IMR-90 (cell line): ENCODE measurements around the gene AKIRIN2. TPM values are rescaled to one million over a fixed set of nuclear protein-coding genes. Genes with fewer than 3 reads are reported as not detected.
A peak's percentile ranks its signal among the peaks of the same experiment; 100 is the strongest.
"Not testable (repeated sequence)": the region's sequence is repeated elsewhere in the genome, so short reads cannot be mapped to it uniquely, and the experiment has no call there.

Source experiments
- ATAC-seq: fragments of 200-7000 bp; cut with Tn5 transposase; 2 replicates; pipeline ENCODE4 v1.9.1; 2020; ENCODE audit warnings: low read depth, mild to moderate bottlenecking, moderate library complexity
- BruUV-seq: library from RNA; stranded (reverse); fragments of 400-500 nt; replicated peaks from 2 replicates; lab custom pipeline; 2021; lab: Mats Ljungman, UMichigan
- CTCF ChIA-PET: fragments of 300-600 bp; formaldehyde crosslinking; extraction: SDS; loops from one replicate; lab custom pipeline; 2021; ENCODE audit warnings: antibody characterized with exemption; lab: Yijun Ruan, JAX
- POLR2A ChIA-PET: fragments of 300-600 bp; sonication (Branson Sonifier 250); formaldehyde crosslinking; loops from one replicate; lab custom pipeline; 2022; ENCODE audit warnings: antibody characterized with exemption; ENCODE audit not compliant: unreplicated experiment; lab: Charles Lee
- DNase-seq: peaks from one replicate; pipeline ENCODE4 v3.0.0; 2013
- H2AFZ ChIP-seq: replicated peaks from 2 replicates; pipeline ENCODE3; 2013; ENCODE audit warnings: low read length, mild to moderate bottlenecking; ENCODE audit not compliant: poor library complexity
- H2AK5ac ChIP-seq: 2 replicates; pipeline ENCODE4 v1.6.1; 2013; ENCODE audit warnings: low read depth, low read length, inconsistent platforms
- H2AK9ac ChIP-seq: replicated peaks from 2 replicates; pipeline ENCODE3; 2013; ENCODE audit warnings: mild to moderate bottlenecking, low read depth, low read length, moderate library complexity; ENCODE audit not compliant: poor library complexity
- H2BK120ac ChIP-seq: 2 replicates; pipeline ENCODE4 v1.6.1; 2013; ENCODE audit warnings: low read depth, low read length, inconsistent platforms
- H2BK15ac ChIP-seq: 3 replicates; pipeline ENCODE4 v1.6.1; 2013; ENCODE audit warnings: low read depth, low read length, inconsistent platforms
- H2BK20ac ChIP-seq: 2 replicates; pipeline ENCODE4 v1.6.1; 2013; ENCODE audit warnings: low read depth, mild to moderate bottlenecking, inconsistent platforms, low read length, moderate library complexity
- H2BK5ac ChIP-seq: 2 replicates; pipeline ENCODE4 v1.6.1; 2013; ENCODE audit warnings: mild to moderate bottlenecking, low read depth, low read length, inconsistent platforms; ENCODE audit not compliant: poor library complexity, severe bottlenecking
- H3K14ac ChIP-seq: replicated peaks from 2 replicates; pipeline ENCODE4 v1.6.1; 2013; ENCODE audit warnings: low read depth, low read length, inconsistent platforms
- H3K18ac ChIP-seq: 2 replicates; pipeline ENCODE4 v1.6.1; 2013; ENCODE audit warnings: low read depth, low read length, control low read depth
- H3K23ac ChIP-seq: 2 replicates; pipeline ENCODE4 v1.6.1; 2013; ENCODE audit warnings: low read depth, low read length, inconsistent platforms
- H3K27ac ChIP-seq: 2 replicates; pipeline ENCODE4 v1.5.1; 2013; ENCODE audit warnings: mild to moderate bottlenecking, control low read depth, low read length; ENCODE audit not compliant: insufficient read depth
- H3K27me3 ChIP-seq: 2 replicates; pipeline ENCODE4 v1.6.1; 2013; ENCODE audit warnings: low read length; ENCODE audit not compliant: control insufficient read depth, insufficient read depth
- H3K36me3 ChIP-seq: 2 replicates; pipeline ENCODE4 v1.6.1; 2013; ENCODE audit warnings: low read length, mixed read lengths; ENCODE audit not compliant: control insufficient read depth, insufficient read depth
- H3K4ac ChIP-seq: 2 replicates; pipeline ENCODE4 v1.6.1; 2013; ENCODE audit warnings: low read depth, low read length, inconsistent platforms
- H3K4me1 ChIP-seq: 2 replicates; pipeline ENCODE4 v1.6.1; 2013; ENCODE audit warnings: low read length, mixed read lengths; ENCODE audit not compliant: control insufficient read depth, insufficient read depth
- H3K4me2 ChIP-seq: 2 replicates; pipeline ENCODE4 v1.6.1; 2013; ENCODE audit warnings: low read depth, mild to moderate bottlenecking, control low read depth, low read length, moderate library complexity
- H3K4me3 ChIP-seq: 2 replicates; pipeline ENCODE4 v1.5.1; 2013; ENCODE audit warnings: low read depth, mild to moderate bottlenecking, control low read depth, low read length, moderate library complexity; ENCODE audit not compliant: insufficient read depth
- H3K56ac ChIP-seq: 2 replicates; pipeline ENCODE4 v1.6.1; 2013; ENCODE audit warnings: low read length, inconsistent platforms; ENCODE audit not compliant: insufficient read depth; ENCODE audit errors: extremely low read depth
- H3K79me1 ChIP-seq, 2 experiments: 2 replicates each; pipeline ENCODE4 v1.6.1; 2013; ENCODE audit warnings: low read length in 2 of 2, inconsistent platforms in 1 of 2, low read depth in 1 of 2
- H3K9ac ChIP-seq: 2 replicates; pipeline ENCODE4 v1.6.1; 2013; ENCODE audit warnings: low read depth, low read length, control low read depth
- H3K9me1 ChIP-seq: 2 replicates; pipeline ENCODE4 v1.6.1; 2013; ENCODE audit warnings: low read length, inconsistent platforms; ENCODE audit not compliant: insufficient read depth
- H3K9me3 ChIP-seq: 2 replicates; pipeline ENCODE4 v1.6.1; 2013; ENCODE audit warnings: low read length; ENCODE audit not compliant: control insufficient read depth, insufficient read depth
- H4K20me1 ChIP-seq: 2 replicates; pipeline ENCODE4 v1.6.1; 2013; ENCODE audit warnings: low read length, inconsistent platforms; ENCODE audit not compliant: insufficient read depth
- H4K5ac ChIP-seq: 2 replicates; pipeline ENCODE4 v1.6.1; 2013; ENCODE audit warnings: mild to moderate bottlenecking, low read depth, low read length, control low read depth
- H4K8ac ChIP-seq, 2 experiments: 2 replicates each; pipeline ENCODE4 v1.6.1; 2013; ENCODE audit warnings: low read depth in 2 of 2, low read length in 2 of 2, control low read depth in 1 of 2, inconsistent platforms in 1 of 2
- H4K91ac ChIP-seq: 2 replicates; pipeline ENCODE4 v1.6.1; 2013; ENCODE audit warnings: low read depth, low read length, inconsistent platforms; ENCODE audit not compliant: insufficient read depth
- WGBS, 2 experiments: methylation state at CpG; one replicate each; pipeline versions ENCODE4 v1.1.5 to v1.1.7; 2013; ENCODE audit warnings: missing lambda C conversion rate in 2 of 2; ENCODE audit not compliant: insufficient read length in 1 of 2; ENCODE audit errors: extremely low coverage in 2 of 2; 5-methylcytosine and 5-hydroxymethylcytosine counted together
- dilution Hi-C: fragments of 300-500 bp; cut with HindIII; formaldehyde crosslinking; loops from one replicate; pipeline ENCODE4 v1.14.3; 2018; ENCODE audit warnings: low sequenced_read_pairs; ENCODE audit not compliant: unreplicated experiment
- in situ Hi-C: fragments of 300-500 bp; cut with MboI; formaldehyde crosslinking; loops from 3 replicates; pipeline ENCODE4 v1.14.3; 2019; ENCODE audit warnings: low sequenced_read_pairs, inconsistent platforms, mixed read lengths
- intact Hi-C: fragments of 100-400 bp; cut with micrococcal nuclease; formaldehyde crosslinking; loops from 2 replicates; pipeline ENCODE4 v1.10.0; 2022
- polyA plus RNA-seq, 3 experiments: library from polyadenylated mRNA; depleted of rRNA; stranded (reverse); fragments of >200 nt; gene quantifications; 2 replicates each; pipeline ENCODE4 v1.2.3, GENCODE V29; 2012; ENCODE audit warnings: low replicate concordance in 1 of 3
- total RNA-seq: library from RNA; depleted of rRNA; stranded (reverse); fragments of >200 nt; gene quantifications from 2 replicates; pipeline ENCODE4 v1.2.3, GENCODE V29; 2012

AKIRIN2 gene
- total and polyA plus RNA-seq, 2 of the 4 experiments (the other 2 are of a cell fraction): 7.9 to 26.6 TPM

- BruUV-seq, H3K56ac ChIP-seq: not testable (repeated sequence)
- intact Hi-C loops: loop anchor here (10.0 kb wide), 1 partner anchor 456 kb away; the partner anchor contains the start of gene CNR1
These were observed 6.8 kb upstream of the AKIRIN2 start for GRCh38 chr6:87708581-87709427.

More at GRCh38 chr6:87708581-87709427, 6.8 kb upstream of the AKIRIN2 start:
- DNase-seq, H2BK15ac ChIP-seq, H2AFZ ChIP-seq, H3K18ac ChIP-seq, dilution Hi-C loops, H2BK120ac ChIP-seq, H3K4me1 ChIP-seq, ATAC-seq, H3K79me1 ChIP-seq, H3K14ac ChIP-seq, H2BK20ac ChIP-seq, H3K4ac ChIP-seq, H3K27me3 ChIP-seq, H2AK9ac ChIP-seq, H3K4me3 ChIP-seq, H3K9me1 ChIP-seq, H4K20me1 ChIP-seq, in situ Hi-C loops, H3K9ac ChIP-seq, POLR2A ChIA-PET, H3K27ac ChIP-seq, H2AK5ac ChIP-seq, H3K23ac ChIP-seq, H3K9me3 ChIP-seq, CTCF ChIA-PET, H3K36me3 ChIP-seq, H3K4me2 ChIP-seq, H4K5ac ChIP-seq: not testable (repeated sequence)
- WGBS, 2 experiments: no CpG with 5 or more reads among the region's 7 CpGs
- Histone ChIP-seq H4K8ac (0 out of 4 replicates have a peak overlapping the region, but pooled peaks of 1 of the 2 experiments have one; percentile 35), H2BK5ac (peak overlapping the region; percentile 7), H4K91ac (peak overlapping the region; percentile 3; the same call in 1 of the 2 replicates)
